Measurements from ENCODE around the gene RNF217. TPM values are rescaled to one million over a fixed set of nuclear protein-coding genes. Genes with fewer than 3 reads are reported as not detected.

RNF217 gene
- total and polyA plus RNA-seq, 7 donors: 2.3 to 22.5 (median 11.5) TPM

DNA sequence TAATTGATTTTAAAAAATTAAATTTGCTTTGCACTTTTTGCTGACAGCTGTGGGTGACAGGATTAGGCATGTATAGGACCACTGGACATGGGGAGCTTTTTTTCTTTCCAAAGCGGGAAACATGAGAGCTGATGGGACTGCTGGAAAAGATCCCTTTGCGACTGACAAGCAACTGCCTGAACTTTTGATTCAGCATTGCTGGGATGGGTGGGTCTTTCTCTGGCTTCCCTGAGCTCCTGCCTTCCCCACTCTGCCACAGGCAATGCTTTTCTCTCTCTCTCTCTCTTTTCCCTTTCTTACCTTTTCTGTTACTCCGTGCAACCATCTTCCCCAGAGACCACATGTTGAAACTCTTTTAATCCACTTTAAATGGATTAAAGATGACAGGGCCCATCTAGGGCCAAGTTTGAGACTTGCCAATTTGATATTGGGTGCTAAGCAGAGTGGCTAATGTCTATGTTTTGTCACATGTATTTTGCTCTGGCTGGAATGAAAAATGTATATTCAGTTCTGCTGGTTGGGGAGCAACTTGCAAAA, 157.9 kb downstream of the RNF217 start:
- Histone ChIP-seq H3K36me3 (ENCODE audit: insufficient read depth in 1 of 2, low read depth in 1 of 2) (no peaks in the 10 kb centered on the region), H3K9me3 (no peaks in the 10 kb centered on the region), H3K27ac (no peak overlapping the region), H3K4me1 (no peaks in the 10 kb centered on the region), H3K27me3 (ENCODE audit: insufficient read depth in 3 of 3, low read length in 2 of 3) (no peaks in the 10 kb centered on the region), H3K4me3 (no peak overlapping the region)
- intact Hi-C loops (cut with DNase I): no loop called here
- ATAC-seq (no peak), DNase-seq (no peak)
- 62 to 76% (median 64%) methylated on average over 3 of the region's 3 CpGs for WGBS, 3 donors
- no peak for TF ChIP-seq CTCF (IDR thresholded peaks at IDR 0.05)

GRCh38 chr6:125121894-125122293, 159.7 kb downstream of the RNF217 start:
- no peak for DNase-seq
- no peak overlapping the region for H3K27ac ChIP-seq
- intact Hi-C loops (cut with DNase I): no loop called here
- H3K36me3 ChIP-seq (ENCODE audit: insufficient read depth in 1 of 2, low read depth in 1 of 2): no peaks in the 10 kb centered on the region
- 90 to 94% (median 91%) methylated on average over 1 of the region's 1 CpG for WGBS, 3 donors
- H3K4me3 ChIP-seq: no peak overlapping the region
- H3K27me3 ChIP-seq (ENCODE audit: insufficient read depth in 3 of 3, low read length in 2 of 3): no peaks in the 10 kb centered on the region
- ATAC-seq: no peak
- H3K4me1 ChIP-seq: no peaks in the 10 kb centered on the region
- TF ChIP-seq CTCF (IDR thresholded peaks at IDR 0.05): no peak
- no peaks in the 10 kb centered on the region for H3K9me3 ChIP-seq

GRCh38 chr6:125123051-125123450, 160.8 kb downstream of the RNF217 start:
- Histone ChIP-seq H3K27ac (no peak overlapping the region), H3K4me1 (no peaks in the 10 kb centered on the region), H3K4me3 (no peak overlapping the region), H3K36me3 (ENCODE audit: insufficient read depth in 1 of 2, low read depth in 1 of 2) (no peaks in the 10 kb centered on the region), H3K9me3 (no peaks in the 10 kb centered on the region), H3K27me3 (ENCODE audit: insufficient read depth in 3 of 3, low read length in 2 of 3) (no peaks in the 10 kb centered on the region)
- WGBS, 3 donors: 81 to 86% (median 85%) methylated on average over 3 of the region's 3 CpGs
- intact Hi-C loops (cut with DNase I): no loop called here
- ATAC-seq: no peak
- no peak for DNase-seq
- no peak for TF ChIP-seq CTCF (IDR thresholded peaks at IDR 0.05)

GRCh38 chr6:125123468-125124048, 161.3 kb downstream of the RNF217 start:
- no peaks in the 10 kb centered on the region for H3K9me3 ChIP-seq
- H3K36me3 ChIP-seq (ENCODE audit: insufficient read depth in 1 of 2, low read depth in 1 of 2): no peaks in the 10 kb centered on the region
- 70 to 80% (median 71%) methylated on average over 8 of the region's 8 CpGs for WGBS, 3 donors
- ATAC-seq: no peak
- H3K4me3 ChIP-seq: no peak overlapping the region
- H3K27me3 ChIP-seq (ENCODE audit: insufficient read depth in 3 of 3, low read length in 2 of 3): no peaks in the 10 kb centered on the region
- intact Hi-C loops (cut with DNase I): no loop called here
- TF ChIP-seq CTCF (IDR thresholded peaks at IDR 0.05): no peak
- DNase-seq: no peak
- H3K4me1 ChIP-seq: no peaks in the 10 kb centered on the region
- H3K27ac ChIP-seq: no peak overlapping the region
